ENCODE data around the gene ELP4.
A peak's percentile ranks its signal among the peaks of the same experiment; 100 is the strongest.
"Not testable (repeated sequence)": the region's sequence is repeated elsewhere in the genome, so short reads cannot be mapped to it uniquely, and the experiment has no call there.

The ELP4 gene, protein sequence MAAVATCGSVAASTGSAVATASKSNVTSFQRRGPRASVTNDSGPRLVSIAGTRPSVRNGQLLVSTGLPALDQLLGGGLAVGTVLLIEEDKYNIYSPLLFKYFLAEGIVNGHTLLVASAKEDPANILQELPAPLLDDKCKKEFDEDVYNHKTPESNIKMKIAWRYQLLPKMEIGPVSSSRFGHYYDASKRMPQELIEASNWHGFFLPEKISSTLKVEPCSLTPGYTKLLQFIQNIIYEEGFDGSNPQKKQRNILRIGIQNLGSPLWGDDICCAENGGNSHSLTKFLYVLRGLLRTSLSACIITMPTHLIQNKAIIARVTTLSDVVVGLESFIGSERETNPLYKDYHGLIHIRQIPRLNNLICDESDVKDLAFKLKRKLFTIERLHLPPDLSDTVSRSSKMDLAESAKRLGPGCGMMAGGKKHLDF

DNA sequence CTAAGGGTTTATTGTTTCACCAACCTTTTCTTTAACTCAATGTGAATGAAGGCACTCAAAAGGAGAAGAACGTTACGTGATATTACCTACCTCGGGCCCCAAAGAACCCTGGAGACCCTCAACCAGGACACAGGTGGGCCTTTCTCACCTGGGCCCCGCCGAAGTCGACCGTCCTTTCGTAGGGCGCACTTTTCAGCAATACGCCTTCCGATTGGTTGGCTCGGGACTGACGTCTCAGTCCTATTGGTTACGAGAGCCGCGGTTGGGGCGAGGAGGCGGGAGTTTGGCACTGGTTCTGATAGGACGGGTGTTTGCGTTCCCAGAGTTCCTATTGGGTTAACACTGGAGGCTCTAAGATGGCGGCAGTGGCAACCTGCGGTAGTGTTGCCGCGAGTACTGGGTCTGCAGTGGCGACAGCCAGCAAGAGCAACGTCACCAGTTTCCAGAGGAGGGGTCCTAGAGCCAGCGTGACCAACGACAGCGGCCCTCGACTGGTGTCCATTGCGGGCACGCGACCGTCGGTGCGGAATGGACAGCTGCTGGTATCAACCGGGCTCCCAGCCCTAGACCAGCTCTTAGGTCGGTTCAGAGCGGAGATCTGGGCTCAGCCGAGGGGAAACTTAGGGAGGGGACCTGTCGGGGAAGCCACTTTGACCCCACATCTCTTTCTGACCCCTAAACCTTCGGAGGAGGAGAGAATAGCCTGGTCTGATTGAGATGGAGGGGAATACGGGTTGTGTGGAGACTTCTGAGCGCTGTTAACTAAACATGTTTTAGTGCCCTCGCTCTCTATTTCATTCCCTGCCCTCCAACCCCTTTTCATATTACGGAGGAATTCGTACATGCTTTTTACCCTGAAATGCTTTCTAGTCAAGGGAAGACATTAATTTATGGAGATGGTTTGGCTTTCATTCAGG is at the start of gene ELP4, which contains the start of gene IMMP1L:
TSS of gene ELP4 (plus strand) at position 339 of the 917 bp plus-strand sequence. CDS start at position 357, 18 bp downstream.
TSS of gene IMMP1L (minus strand) at position 194 of the 917 bp plus-strand sequence. CDS start 46,346 bp downstream, outside the sequence.
- DNase-seq: peak; percentile 98

DNA sequence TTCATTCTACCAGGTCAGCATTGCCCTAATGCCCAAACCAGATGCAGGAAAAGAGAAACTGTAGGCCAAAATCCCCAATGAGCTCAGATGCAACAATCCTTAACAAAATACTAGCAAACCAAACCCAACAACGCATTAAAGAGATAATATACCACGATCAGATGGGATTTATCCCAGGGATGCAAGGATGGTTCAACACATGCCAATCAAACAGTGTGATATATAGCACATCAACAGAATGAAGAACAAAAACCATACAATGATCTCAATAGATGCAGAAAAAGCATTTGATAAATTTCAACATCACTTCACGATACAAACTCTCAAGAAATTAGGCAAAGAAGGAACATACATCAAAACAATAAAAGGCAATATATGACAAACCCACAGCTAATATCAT is 45.1 kb upstream of the ELP4 start:
- DNase-seq: no peak

DNA sequence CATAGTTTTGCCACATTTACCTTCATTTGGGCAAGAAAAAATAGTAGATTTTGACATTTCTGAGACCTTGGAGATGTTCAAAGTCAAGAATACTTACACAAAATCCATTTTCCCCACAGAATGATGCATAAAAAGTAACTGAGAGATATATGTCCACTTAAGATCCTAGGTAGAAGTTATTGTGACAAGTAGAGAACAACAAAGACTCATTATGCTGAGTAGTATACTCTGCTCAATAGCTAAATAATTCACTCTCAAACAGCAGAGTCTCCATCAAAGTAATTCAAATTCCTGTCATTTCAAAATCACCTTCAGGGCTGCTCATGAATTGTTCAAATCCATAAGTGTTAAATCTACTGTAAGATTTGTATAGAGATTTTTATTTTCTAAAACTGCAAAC is 35.5 kb upstream of the ELP4 start:
- DNase-seq: no peak

DNA sequence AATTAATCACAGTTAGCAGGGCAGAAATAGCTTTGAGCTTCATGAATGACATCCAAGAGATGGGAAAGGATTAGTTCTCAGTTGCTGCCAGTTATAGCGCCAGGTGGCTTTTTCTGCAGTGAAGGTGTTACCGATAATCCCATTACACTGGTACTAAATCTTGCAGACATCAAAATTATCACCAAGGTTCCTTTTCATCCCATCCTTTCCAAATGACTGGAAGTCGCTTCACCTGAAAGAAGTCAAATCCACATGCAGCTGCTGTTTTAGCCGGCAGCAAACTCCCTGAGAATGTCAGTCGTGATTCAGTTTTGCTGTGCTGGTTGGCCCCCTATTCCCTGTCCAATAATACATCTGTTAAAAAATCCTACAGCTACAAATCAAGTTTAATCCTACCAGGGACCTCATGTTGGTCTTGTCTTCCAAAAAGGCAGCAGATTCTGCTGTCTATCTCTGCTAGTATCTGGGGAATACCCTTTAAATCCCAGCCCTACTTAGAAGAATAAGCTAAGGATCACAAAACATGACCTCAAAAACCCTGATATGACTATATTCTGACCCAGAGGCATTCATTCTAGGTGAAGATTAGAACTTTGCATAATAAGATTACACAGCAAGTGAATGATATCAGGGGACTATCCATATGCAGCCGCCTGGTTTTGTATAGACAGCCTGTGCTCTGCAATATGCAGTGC is 31.9 kb upstream of the ELP4 start:
- no peak for DNase-seq

DNA sequence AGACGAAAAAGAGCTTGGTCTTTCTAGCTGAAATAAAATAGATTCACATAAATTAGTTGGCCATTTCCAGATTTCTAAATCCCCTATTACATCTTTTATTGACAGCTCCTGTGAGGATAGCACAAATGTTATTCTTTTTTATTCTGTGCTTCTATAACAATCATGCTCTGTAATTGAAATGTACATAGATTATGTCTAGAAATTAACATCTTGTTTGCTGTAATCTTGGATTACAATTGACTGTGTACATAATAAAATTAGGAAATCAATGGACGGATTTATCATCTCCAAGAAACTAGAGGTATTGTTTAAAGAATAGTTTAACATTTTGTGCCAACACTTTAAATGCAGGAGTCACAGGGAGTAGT is 31.4 kb upstream of the ELP4 start:
- DNase-seq: no peak

DNA sequence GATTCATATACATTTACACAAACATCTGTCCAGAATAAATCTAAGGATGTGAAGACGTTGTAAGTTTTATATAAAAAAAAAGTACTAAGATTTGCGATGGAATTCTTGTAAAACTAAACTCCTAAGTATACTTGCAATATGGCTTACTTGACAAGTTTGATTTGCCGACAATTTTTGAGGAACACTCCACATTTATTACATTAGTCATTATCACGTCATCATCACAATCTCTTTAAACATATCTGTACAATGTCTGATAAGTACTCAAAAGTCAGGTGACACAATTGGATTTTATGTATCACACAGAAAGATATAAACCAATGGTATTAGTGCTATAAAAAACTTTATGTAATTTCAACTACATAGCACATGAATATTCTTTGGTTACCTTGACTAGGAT is 30.5 kb upstream of the ELP4 start:
- DNase-seq: no peak

DNA sequence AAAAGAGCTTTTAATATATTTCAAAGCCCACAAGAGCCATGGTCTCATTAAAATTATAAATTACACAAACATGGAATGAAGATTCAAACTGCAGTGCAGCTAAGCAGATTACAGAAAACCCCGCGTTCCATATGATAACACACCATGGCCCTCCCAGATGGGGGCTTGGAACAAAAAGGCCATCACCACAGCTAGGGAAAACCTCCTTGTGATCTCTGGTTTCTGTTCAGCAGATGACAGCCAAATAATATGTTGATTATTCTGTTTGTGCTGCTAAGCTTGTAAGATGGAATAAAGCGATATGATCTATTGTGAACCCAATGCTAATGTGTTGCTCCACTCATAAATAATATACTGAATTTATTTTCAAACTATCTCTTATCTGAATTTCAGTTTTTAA is 28.6 kb upstream of the ELP4 start:
- DNase-seq: no peak

DNA sequence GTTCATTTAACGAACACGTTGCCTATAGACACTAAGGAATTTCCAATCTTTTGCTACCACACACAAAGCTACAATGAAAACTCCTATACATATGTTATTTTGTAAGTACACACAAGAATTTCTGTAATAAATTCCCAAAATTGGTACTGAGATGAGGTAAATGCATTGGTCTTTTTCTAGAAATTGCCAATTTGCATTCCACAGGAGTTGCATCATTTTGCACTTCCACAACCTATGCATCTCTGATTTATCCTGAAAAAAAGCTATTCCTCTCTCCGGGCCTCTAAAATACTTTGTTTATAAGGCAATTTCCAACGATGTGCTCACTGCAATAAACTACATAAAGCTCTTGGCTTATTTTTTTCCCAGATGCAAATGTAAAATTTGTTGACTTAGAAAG is 25.1 kb upstream of the ELP4 start:
- DNase-seq: no peak

DNA sequence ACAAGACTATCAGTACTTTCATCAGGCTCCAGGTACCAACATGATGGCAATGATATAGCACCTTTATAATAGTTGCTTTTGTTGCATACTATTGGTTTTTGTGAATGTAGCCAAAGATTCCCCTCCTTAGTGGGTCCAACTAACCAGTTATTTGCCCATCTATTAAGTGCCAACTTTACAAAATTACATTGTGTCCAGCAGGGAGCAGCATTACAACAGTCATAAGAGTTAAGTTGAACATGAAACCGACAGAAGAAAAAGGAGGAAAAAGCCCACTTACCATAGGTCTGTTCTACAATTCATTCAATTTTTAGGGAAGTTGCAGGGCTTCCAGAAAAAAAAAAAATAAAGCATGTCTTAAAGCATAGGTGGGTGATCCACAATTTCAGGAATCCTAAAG is 21.7 kb upstream of the ELP4 start:
- peak; percentile 74 for DNase-seq

DNA sequence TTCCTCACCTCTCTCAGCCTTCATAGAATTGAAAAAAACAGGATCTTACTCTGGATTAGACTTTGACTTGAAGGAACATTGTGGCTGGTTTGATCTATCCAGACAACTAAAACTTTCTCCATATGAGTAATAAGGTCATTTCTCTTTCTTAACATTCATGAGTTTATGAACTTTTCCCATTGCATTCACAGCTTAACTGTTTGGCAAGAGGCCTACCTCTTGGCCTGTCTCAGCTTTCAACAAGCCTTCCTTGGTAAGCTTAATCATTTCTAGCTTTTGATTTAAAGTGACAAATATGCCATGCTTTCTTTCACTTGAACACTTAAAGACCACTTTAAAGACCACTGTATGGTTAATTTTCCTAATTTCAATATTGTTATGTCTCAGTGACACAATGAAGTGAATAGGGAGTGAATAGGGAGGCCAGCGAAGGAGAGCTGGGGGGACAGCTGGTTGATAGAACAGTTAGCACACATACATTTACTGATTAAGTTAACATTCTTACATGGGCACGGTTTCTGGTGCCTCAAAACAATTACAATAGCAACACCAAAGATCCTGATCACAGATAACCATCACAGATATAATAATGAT is 17.1 kb upstream of the ELP4 start:
- DNase-seq: no peak

DNA sequence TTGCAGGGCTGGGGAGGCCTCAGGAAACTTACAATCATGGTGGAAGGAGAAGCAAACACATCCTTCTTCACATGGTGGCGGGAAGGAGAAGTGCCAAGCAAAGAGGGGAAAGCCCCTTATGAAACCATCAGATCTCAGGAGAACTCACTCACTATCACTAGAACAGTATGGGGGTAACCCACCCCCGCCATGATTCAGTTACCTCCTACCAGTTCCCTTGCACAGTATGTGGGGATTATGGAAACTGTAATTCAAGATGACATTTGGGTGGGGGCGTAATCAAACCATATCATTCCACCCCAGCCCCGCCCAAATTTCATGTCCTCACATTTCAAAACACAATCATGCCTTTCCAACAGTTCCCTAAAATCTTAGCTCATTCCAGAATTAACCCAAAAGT is 16.3 kb upstream of the ELP4 start:
- no peak for DNase-seq

DNA sequence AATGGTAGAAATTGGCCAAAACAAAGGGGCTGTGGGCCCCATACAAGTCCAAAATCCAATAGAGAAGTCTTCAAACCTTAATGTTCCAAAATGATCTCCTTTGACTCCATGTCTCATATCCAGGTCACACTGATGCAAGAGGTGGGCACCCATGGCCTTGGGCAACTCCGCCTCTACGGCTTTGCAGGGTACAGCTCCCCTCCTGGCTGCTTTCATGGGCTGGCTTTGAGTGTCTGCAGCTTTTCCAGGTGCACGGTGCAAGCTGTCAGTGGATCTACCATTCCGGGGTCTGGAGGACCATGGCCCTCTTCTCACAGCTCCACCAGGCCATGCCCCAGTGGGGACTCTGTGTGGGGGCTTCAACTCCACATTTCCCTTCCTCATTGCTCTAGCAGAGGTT is 15.8 kb upstream of the ELP4 start:
- not testable (repeated sequence) for DNase-seq

DNA sequence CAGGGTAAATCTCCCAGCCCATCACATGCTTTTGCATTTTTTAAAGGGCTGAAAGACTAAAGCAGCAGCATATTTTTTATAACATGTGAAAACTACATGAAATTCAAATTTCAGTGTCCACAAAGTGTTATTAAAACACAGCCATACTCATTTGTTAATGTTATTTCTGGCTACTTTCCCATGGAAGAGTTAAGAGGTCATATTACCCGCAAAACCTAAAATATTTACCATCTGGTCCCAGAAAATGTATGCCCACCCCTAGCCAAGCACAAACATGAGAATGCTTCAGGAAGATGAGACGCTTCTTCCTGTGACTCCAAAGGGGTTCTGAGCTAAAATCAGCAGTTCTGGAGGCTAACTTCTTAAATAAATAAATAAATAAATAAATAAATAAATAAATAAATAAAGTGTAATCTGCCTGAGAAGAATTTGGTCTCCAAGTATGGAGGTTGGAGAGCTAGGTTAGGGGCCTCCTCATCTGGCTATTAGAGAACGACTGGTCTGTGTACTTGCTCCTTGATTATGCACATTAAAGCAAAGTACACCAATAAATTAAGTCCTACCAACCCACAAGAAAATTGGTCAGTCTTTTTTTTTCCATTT is 9.9 kb upstream of the ELP4 start:
- DNase-seq: no peak

DNA sequence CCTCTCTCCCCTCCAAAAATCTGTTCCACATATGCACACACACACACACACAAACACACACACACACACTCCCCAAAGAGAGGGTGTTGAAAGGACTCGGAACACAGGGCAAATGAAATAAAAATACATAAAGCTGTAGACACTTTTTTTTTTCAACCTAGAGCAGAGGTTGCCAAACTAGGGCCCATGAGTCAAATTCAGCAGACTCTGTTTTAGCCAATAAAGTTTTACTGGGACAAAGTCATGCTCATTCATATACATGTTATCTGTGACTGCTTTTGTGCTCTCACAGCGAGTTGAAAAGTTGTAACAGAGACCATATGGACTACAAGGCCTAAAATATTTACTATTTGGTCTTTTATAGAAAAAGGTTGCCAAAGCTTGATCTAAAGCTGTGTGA is 9.0 kb upstream of the ELP4 start:
- no peak for DNase-seq

DNA sequence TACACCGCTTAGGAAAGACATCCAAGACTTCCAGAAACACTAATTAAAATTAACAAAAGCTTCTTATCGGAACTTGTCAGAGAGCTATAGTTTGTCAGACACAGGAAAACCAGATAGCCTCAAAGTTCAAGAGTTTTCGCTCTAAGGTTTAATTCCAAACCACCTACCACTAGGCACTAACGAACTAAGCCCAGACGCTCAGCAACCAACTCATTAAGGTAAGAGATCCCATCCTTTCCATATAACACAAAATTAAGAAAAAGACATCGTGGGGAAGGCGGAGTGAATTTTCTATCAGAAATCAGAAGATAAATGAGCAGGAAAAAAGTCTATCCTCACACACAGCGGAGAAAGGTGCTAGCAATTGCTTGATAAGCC is 527 bp upstream of the ELP4 start:
- no peak for DNase-seq

DNA sequence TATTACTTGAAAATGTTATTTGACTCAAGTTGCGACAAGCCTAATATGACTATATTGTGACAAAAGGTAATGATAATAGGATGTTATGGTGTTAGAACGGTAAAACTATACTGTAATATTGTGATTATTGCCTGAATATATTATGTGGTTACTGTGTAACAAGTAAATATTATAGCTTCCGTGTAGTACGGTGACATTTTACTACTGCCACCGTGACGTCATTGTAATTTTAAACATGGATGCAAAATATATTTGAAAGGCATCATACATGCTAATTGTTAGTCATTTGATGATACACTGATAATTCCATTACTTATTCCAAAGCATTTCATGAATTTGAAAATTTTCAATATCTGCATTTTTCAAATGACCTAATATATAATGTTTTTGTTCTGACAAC is 2.5 kb downstream of the ELP4 start:
- DNase-seq: no peak

DNA sequence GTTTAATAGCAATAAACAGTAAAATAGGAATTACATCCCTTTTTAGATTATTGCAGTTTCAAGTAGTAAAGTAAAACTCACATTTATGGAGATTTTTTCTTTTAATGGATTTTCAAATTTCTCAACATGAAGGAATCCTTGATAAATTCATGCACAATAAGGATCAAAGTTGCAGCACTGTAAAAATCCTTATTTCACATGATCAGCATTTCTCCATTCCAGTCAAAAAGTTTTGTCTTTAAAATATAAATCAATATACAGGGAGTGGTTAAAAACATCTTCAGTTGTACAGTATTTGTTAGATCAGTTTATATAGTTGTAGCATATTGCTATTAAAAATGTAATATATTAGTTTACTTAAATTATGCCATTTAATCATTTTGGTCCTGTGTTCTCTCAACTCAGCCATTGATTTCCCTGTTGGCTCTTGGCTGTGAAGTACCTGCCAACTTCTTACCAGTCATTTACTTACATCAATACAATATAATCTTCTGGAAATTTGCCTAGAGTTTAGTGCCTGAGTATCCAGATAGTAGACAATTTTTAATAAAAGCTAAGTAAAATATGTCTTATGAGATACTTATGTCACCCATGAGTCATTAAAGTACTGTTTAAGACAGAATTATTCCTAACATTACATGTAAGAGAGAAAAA is 12.1 kb downstream of the ELP4 start:
- DNase-seq: no peak

DNA sequence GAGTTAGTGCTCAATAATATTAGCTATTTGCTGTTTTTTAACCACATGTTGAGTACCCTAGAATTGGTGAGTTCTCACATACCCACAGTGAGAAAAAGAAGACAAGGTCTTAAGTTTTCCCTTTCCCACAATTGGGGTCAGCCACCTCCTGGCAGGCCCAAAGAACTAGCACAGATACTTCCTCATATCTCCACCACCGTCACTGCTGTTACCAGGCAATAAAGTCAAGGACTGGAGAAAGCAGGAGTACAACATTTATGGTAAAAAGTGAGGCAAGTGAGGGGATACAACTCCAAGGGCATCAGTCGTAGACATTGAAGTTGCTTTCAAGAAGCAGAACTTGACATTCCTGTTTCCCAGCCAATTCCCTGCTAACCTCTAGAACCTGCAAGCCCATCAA is 19.6 kb downstream of the ELP4 start:
- DNase-seq: no peak

DNA sequence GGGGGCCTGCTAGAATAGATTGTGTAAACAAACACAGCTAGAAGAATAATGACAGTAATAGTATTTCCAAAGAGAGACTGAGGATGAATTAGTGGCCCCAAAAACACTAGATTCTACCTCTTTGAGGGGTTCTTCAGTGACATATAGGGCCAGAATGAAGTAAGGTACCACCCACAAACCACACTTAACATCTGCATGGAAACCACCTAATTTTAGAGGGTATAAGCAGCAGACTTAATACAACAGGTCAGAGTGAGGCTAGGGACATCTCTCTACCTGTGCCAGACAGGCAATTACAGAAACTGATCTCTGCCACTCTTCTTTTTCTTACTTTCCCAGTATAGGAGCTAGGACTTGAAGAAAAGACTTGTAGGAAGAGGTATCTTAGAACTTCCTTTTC is 20.1 kb downstream of the ELP4 start:
- no peak for DNase-seq

DNA sequence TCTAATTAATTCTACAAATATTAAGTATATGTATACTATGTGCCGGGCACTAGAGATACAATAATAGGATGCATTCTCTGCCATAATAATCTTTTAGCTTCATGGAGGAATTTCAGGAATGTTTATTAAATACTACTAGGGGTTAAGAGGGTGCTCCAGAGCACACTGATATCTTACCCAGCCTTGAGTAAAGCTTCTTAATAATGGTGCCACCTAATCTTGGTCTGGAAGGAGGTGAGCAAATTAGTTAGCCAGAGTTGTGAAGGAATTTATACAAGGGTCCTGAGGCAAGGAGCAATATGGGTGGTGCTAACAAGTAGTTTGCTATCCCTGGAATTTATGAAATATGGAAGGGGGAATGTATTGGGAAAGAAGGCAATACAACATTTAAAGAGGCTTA is 21.7 kb downstream of the ELP4 start:
- DNase-seq: no peak

DNA sequence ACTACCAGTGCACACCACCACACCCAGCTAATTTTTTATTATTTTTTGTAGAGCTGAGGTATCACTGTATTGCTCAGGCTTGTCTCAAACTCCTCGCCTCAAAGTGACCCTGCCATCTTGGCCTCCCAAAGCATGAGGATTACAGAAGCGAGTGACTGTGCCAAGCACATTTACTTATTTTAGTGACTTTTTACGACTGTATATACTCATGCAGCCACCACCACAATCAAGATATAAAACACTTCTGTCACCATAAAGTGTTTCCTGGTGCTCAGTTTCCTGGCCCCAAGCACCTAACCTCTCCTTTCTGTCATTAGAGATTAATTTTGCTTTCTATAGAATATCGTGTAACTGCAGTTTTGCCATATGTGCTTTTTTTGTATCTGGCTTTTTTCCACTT is 25.9 kb downstream of the ELP4 start:
- DNase-seq: no peak

DNA sequence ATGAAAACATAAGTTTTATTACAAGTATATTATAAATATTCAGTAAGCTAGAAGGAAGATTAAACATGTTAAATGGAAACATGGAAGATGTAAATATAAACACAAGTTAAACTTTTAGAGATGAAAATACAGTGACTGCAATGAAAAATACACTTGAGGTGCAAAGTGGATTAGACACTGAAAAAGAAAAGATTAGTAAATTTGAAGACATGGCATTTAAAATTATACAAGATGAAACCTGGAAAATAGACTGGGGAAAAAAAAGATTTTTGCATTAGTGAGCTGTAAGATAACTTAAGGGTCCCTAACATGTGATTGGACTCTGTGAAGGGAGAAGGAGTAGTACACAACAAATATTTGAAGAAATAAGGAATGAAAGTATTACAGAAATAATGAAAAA is 33.3 kb downstream of the ELP4 start:
- DNase-seq: no peak

Measured in NCI-H1694 (cell line).